ENCODE measurements around the gene FCRLA.
"Not testable (repeated sequence)": the region's sequence is repeated elsewhere in the genome, so short reads cannot be mapped to it uniquely, and the experiment has no call there.

FCRLA gene

GRCh38 chr1:161706113-161706481 lies 932 bp upstream of the FCRLA start:
- DNase-seq (ENCODE audit: low read depth in 2 of 2), result no peak

- no peak for DNase-seq (ENCODE audit: low read depth in 2 of 2)
These were observed 474 bp downstream of the FCRLA start for GRCh38 chr1:161707503-161707902.

GRCh38 chr1:161709373-161709772 lies 2.3 kb downstream of the FCRLA start:
- DNase-seq (ENCODE audit: low read depth in 2 of 2), result no peak

- DNase-seq (ENCODE audit: low read depth in 2 of 2), result no peak
These were observed 3.5 kb downstream of the FCRLA start for GRCh38 chr1:161710560-161710959.

- DNase-seq (ENCODE audit: low read depth in 2 of 2), result no peak
These were observed 11.7 kb downstream of the FCRLA start for GRCh38 chr1:161718559-161719324.

GRCh38 chr1:161719325-161719611 lies 12.2 kb downstream of the FCRLA start:
- no peak for DNase-seq (ENCODE audit: low read depth in 2 of 2)

GRCh38 chr1:161720422-161720821 lies 13.4 kb downstream of the FCRLA start:
- DNase-seq (ENCODE audit: low read depth in 2 of 2), result no peak

- DNase-seq (ENCODE audit: low read depth in 2 of 2), result no peak
These were observed 14.1 kb downstream of the FCRLA start, which contains the start of gene FCRLB for GRCh38 chr1:161720956-161721737. TSS of gene FCRLB (plus strand) at chr1:161721544. CDS start at chr1:161722673, 1,129 bp downstream.

GRCh38 chr1:161721738-161722343 lies 14.8 kb downstream of the FCRLA start:
- DNase-seq (ENCODE audit: low read depth in 2 of 2), result no peak

GRCh38 chr1:161722406-161722805 lies 15.4 kb downstream of the FCRLA start:
- no peak for DNase-seq (ENCODE audit: low read depth in 2 of 2)

- DNase-seq (ENCODE audit: low read depth in 2 of 2), result no peak
These were observed 16.6 kb downstream of the FCRLA start for GRCh38 chr1:161723459-161724141.

- DNase-seq (ENCODE audit: low read depth in 2 of 2), result not testable (repeated sequence)
These were observed 18.4 kb downstream of the FCRLA start for GRCh38 chr1:161725258-161725907.

GRCh38 chr1:161725908-161726472 lies 19.0 kb downstream of the FCRLA start:
- no peak for DNase-seq (ENCODE audit: low read depth in 2 of 2)

- DNase-seq (ENCODE audit: low read depth in 2 of 2), result peak in 1 of 2 donors; percentile 25
These were observed 19.6 kb downstream of the FCRLA start for GRCh38 chr1:161726473-161727255.

- DNase-seq (ENCODE audit: low read depth in 2 of 2), result no peak
These were observed 20.4 kb downstream of the FCRLA start for GRCh38 chr1:161727256-161727924.

- DNase-seq (ENCODE audit: low read depth in 2 of 2), result no peak
These were observed 21.6 kb downstream of the FCRLA start for GRCh38 chr1:161728376-161729226.

- no peak for DNase-seq (ENCODE audit: low read depth in 2 of 2)
These were observed 23.1 kb downstream of the FCRLA start for GRCh38 chr1:161730050-161730564.

GRCh38 chr1:161731241-161731640 lies 24.2 kb downstream of the FCRLA start:
- no peak for DNase-seq (ENCODE audit: low read depth in 2 of 2)
